Measurements from ENCODE around the gene SPATA46.
"Not testable (repeated sequence)": the region's sequence is repeated elsewhere in the genome, so short reads cannot be mapped to it uniquely, and the experiment has no call there.

SPATA46 gene

GRCh38 chr1:162376691-162377090 lies at the start of gene SPATA46:
TSS of gene SPATA46 (minus strand) at chr1:162376854. CDS start at chr1:162376790, 64 bp downstream.
- no peak for DNase-seq (ENCODE audit: low spot score)

GRCh38 chr1:162422662-162423375 lies 46.2 kb upstream of the SPATA46 start:
- no peak for DNase-seq (ENCODE audit: low spot score)

- DNase-seq (ENCODE audit: low spot score), result no peak
These were observed 44.9 kb upstream of the SPATA46 start for GRCh38 chr1:162421258-162422164.

GRCh38 chr1:162420120-162420519 lies 43.5 kb upstream of the SPATA46 start:
- DNase-seq (ENCODE audit: low spot score), result no peak

- not testable (repeated sequence) for DNase-seq (ENCODE audit: low spot score)
These were observed 42.8 kb upstream of the SPATA46 start for GRCh38 chr1:162419450-162419931.

GRCh38 chr1:162418584-162418983 lies 41.9 kb upstream of the SPATA46 start:
- DNase-seq (ENCODE audit: low spot score), result not testable (repeated sequence)

GRCh38 chr1:162417650-162418049 lies 41.0 kb upstream of the SPATA46 start:
- DNase-seq (ENCODE audit: low spot score), result no peak

GRCh38 chr1:162416909-162417308 lies 40.3 kb upstream of the SPATA46 start:
- no peak for DNase-seq (ENCODE audit: low spot score)

- DNase-seq (ENCODE audit: low spot score), result no peak
These were observed 39.6 kb upstream of the SPATA46 start for GRCh38 chr1:162416215-162416614.

GRCh38 chr1:162412002-162412401 lies 35.3 kb upstream of the SPATA46 start, which contains the start of gene SH2D1B:
TSS of gene SH2D1B (minus strand) at chr1:162412136. CDS start at chr1:162412016, 120 bp downstream.
- DNase-seq (ENCODE audit: low spot score), result no peak

- no peak for DNase-seq (ENCODE audit: low spot score)
These were observed 30.9 kb upstream of the SPATA46 start for GRCh38 chr1:162407539-162407938.

- DNase-seq (ENCODE audit: low spot score), result no peak
These were observed 30.2 kb upstream of the SPATA46 start for GRCh38 chr1:162406811-162407210.

GRCh38 chr1:162405800-162406199 lies 29.1 kb upstream of the SPATA46 start:
- DNase-seq (ENCODE audit: low spot score), result no peak

GRCh38 chr1:162404550-162405160 lies 28.0 kb upstream of the SPATA46 start:
- DNase-seq (ENCODE audit: low spot score), result peak; percentile 12

- DNase-seq (ENCODE audit: low spot score), result no peak
These were observed 24.2 kb upstream of the SPATA46 start for GRCh38 chr1:162400790-162401355.

GRCh38 chr1:162398999-162399580 lies 22.4 kb upstream of the SPATA46 start:
- no peak for DNase-seq (ENCODE audit: low spot score)

GRCh38 chr1:162397943-162398560 lies 21.4 kb upstream of the SPATA46 start:
- DNase-seq (ENCODE audit: low spot score), result no peak

- peak; percentile 11 for DNase-seq (ENCODE audit: low spot score)
These were observed 20.4 kb upstream of the SPATA46 start for GRCh38 chr1:162397039-162397448.

GRCh38 chr1:162396201-162396906 lies 19.7 kb upstream of the SPATA46 start:
- DNase-seq (ENCODE audit: low spot score), result no peak

GRCh38 chr1:162391790-162392563 lies 15.3 kb upstream of the SPATA46 start:
- DNase-seq (ENCODE audit: low spot score), result peak; percentile 68
